Activated CD4-positive, alpha-beta T cell treated with anti-CD3 and anti-CD28 coated beads, Interleukin-2, amount 50 U/mL, for 4 hours (primary cell): ENCODE data around the gene CHODL.

Experiments
- DNase-seq, 2 experiments: peaks; one replicate each; pipeline ENCODE4 v3.0.0-alpha.2; 2020

Gene CHODL

GRCh38 chr21:18294100-18294499, 49.5 kb downstream of the CHODL start:
- DNase-seq = no peak

- no peak for DNase-seq
Observed at GRCh38 chr21:18298228-18298627, 53.6 kb downstream of the CHODL start.
